Heart right ventricle (tissue), 16 donors: Measurements from ENCODE around the gene IQSEC1. TPM values are rescaled to one million over a fixed set of nuclear protein-coding genes. Genes with fewer than 3 reads are reported as not detected.

Experiments
- ATAC-seq, 8 donors: fragments of 200-7000 bp; cut with Tn5 transposase; one replicate each; pipeline ENCODE4 v1.9.1; 2020; ENCODE audit warnings: mild to moderate bottlenecking in 8 of 8, moderate library complexity in 8 of 8, moderate number of reproducible peaks in 1 of 8
- DNase-seq, 2 donors: peaks; one replicate each; pipeline ENCODE4 v3.0.0-alpha.2; 2020
- H3K27ac ChIP-seq, 10 donors: fragments of 200-600 bp; sonication (generic) in 2 of 10; one replicate each; pipeline versions ENCODE4 v1.5.0 to v1.8.0; 2020 to 2022; ENCODE audit warnings: mild to moderate bottlenecking in 3 of 10
- H3K27me3 ChIP-seq, 7 donors: fragments of 200-600 bp; one replicate each; pipeline ENCODE4 v1.8.0; 2021 to 2022; ENCODE audit warnings: mild to moderate bottlenecking in 2 of 7
- H3K36me3 ChIP-seq, 9 donors: fragments of 200-600 bp; sonication (generic) in 1 of 9; one replicate each; pipeline versions ENCODE4 v1.5.0 to v1.8.0; 2020 to 2022; ENCODE audit warnings: mild to moderate bottlenecking in 2 of 9
- H3K4me1 ChIP-seq, 9 donors: fragments of 200-600 bp; sonication (generic) in 1 of 9; one replicate each; pipeline versions ENCODE4 v1.5.0 to v1.8.0; 2020 to 2022; ENCODE audit warnings: mild to moderate bottlenecking in 4 of 9
- H3K4me3 ChIP-seq, 10 donors: fragments of 200-600 bp; sonication (generic) in 2 of 10; one replicate each; pipeline versions ENCODE4 v1.5.0 to v1.8.0; 2020 to 2022; ENCODE audit warnings: mild to moderate bottlenecking in 7 of 10, moderate library complexity in 2 of 10
- H3K9me3 ChIP-seq, 11 donors: fragments of 200-600 bp in 10 of 11; sonication (generic) in 2 of 11; one replicate each; pipeline versions ENCODE4 v1.5.0 to v1.8.0; 2013 to 2022; ENCODE audit warnings: mild to moderate bottlenecking in 2 of 11, control low read depth in 1 of 11, moderate library complexity in 1 of 11
- WGBS, 2 donors: extraction: QIAGEN DNeasy Blood & Tissue Kit; methylation state at CpG; one replicate each; pipeline ENCODE4 v1.1.7; 2013; ENCODE audit warnings: inconsistent platforms in 1 of 2; 5-methylcytosine and 5-hydroxymethylcytosine counted together
- intact Hi-C, 10 donors: fragments of 100-400 bp; cut with DNase I; formaldehyde crosslinking; loops; one replicate each; pipeline versions ENCODE4 v1.11.1 to v1.14.2; 2022
- polyA plus RNA-seq, 2 donors: library from polyadenylated mRNA; stranded (reverse); fragments of 200-250 nt; gene quantifications; one replicate each; pipeline ENCODE4 v1.2.3, GENCODE V29; 2013
- total RNA-seq, 10 donors: library from RNA; stranded (reverse); fragmentation: NEBNext Ultra II Directional in 3 of 10; extraction: Animal tissue kit (Norgen Biotek cat#: 25700) in 3 of 10; gene quantifications; one replicate each; pipeline versions ENCODE4 v1.2.1 to v1.2.4, GENCODE V29; 2021 to 2023
- TF ChIP-seq, protein P1 (sequence below), 9 donors: fragments of 200-600 bp; sonication (generic) in 2 of 9; IDR thresholded peaks; one replicate each; pipeline versions ENCODE4 v1.5.0 to v1.8.0; 2021 to 2022; ENCODE audit warnings: antibody characterized with exemption in 9 of 9, mild to moderate bottlenecking in 5 of 9, moderate library complexity in 1 of 9
- donor health status: Arrhythmogenic right ventricular cardiomyopathy.
- donor health status: ischemic (EF 13 %, LVEDD 7.1; RV severe dilation, severe dysfunction).
- donor health status: healthy with polysubstance abuse.
- donor health status: DM: no; HTN: yes; CAD: no.
- donor health status: DM: no; HTN: no; CAD: no.
- donor health status: ischemic (EF 25% LVEDD 6.9; RV normal size, moderate dysfunction).
- donor health status: ischemic (EF 25% LVEDD 5.7; RV mildly dilated, moderate dysfunction).
- donor health status: healthy.
- donor health status: DM: yes; HTN: yes; CAD: no.
- donor health status: Ischemic cardiomyopathy.
- donor health status: ischemic (EF 35%, LVEDD 5.7; RV mildly dilated, moderate dysfunction).
- donor health status: nonischemic (EF 11% LVEDD 7.7; RV severe dilation, severe dysfunction).
- donor health status: DM: yes; HTN: yes; CAD: no.
- donor health status: PGD.
- donor health status: ischemic (EF 29% LVEDD 5.4; RV normal size, mild dysfunction).
- donor health status: nonischemic (EF 23%, LVEDD 6.1; RV moderate dilation, normal function).

The IQSEC1 gene
- total and polyA plus RNA-seq, 12 donors: 13.1 to 73.9 (median 60.4) TPM

DNA sequence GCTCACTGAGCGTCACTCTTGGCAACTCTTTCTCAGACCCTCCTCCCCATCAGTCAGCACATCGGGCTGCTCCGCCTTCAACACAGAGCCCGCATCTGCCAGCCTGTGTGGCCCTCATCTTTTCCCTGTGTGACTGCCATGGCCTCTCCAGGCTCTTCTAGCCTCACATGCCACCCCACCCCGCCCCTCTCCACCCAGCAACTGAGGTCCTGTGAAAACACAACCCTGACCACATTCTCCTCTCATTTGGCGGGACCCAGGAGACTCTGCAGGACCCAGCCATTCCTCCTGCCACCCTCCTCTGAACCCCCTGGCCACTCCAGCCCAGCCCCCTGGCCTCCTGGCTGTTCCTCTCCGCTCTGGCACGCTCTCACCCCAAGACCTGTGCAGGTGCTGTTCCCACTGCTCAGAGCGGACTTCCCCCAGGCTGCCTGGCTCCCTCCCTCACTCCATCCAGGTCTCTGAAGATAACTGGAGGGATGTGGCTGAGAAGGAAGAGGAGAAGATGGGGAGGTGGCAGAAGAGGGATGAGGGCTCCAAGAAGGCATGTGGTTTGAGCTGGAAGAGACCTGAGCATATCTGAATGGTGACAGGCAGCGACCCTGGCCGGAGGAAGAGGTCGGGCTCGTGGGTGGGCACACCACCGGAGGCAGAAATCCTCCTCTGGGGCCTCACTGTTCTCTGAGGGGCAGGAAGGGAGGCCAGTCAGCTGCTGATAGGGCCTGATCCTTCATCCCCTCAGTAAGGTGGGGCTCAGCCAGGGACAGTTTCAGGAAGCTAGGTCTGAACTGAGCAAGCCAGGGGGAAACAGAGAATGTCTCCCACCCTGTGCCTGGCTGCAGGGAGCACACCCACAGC lies 120.7 kb downstream of the IQSEC1 start:
- TF ChIP-seq, protein P1, sequence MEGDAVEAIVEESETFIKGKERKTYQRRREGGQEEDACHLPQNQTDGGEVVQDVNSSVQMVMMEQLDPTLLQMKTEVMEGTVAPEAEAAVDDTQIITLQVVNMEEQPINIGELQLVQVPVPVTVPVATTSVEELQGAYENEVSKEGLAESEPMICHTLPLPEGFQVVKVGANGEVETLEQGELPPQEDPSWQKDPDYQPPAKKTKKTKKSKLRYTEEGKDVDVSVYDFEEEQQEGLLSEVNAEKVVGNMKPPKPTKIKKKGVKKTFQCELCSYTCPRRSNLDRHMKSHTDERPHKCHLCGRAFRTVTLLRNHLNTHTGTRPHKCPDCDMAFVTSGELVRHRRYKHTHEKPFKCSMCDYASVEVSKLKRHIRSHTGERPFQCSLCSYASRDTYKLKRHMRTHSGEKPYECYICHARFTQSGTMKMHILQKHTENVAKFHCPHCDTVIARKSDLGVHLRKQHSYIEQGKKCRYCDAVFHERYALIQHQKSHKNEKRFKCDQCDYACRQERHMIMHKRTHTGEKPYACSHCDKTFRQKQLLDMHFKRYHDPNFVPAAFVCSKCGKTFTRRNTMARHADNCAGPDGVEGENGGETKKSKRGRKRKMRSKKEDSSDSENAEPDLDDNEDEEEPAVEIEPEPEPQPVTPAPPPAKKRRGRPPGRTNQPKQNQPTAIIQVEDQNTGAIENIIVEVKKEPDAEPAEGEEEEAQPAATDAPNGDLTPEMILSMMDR (IDR thresholded peaks at IDR 0.05): no peak
- peak overlapping the region in 3 of 10 donors; percentile 15 to 58 (median 42) for H3K27ac ChIP-seq
- intact Hi-C loops: no loop called here
- no peak overlapping the region for H3K4me3 ChIP-seq
- H3K36me3 ChIP-seq: peaks cover 0 to 18% (median 0%) of the 10 kb centered on the region in 9 donors
- WGBS, 2 donors: 64 to 77% methylated on average over 14 of the region's 14 CpGs
- peaks cover 61 to 97% (median 92%) of the 10 kb centered on the region in 9 donors for H3K4me1 ChIP-seq
- no peaks in the 10 kb centered on the region for H3K9me3 ChIP-seq
- H3K27me3 ChIP-seq: no peaks in the 10 kb centered on the region
- ATAC-seq (no peak), DNase-seq (no peak)

DNA sequence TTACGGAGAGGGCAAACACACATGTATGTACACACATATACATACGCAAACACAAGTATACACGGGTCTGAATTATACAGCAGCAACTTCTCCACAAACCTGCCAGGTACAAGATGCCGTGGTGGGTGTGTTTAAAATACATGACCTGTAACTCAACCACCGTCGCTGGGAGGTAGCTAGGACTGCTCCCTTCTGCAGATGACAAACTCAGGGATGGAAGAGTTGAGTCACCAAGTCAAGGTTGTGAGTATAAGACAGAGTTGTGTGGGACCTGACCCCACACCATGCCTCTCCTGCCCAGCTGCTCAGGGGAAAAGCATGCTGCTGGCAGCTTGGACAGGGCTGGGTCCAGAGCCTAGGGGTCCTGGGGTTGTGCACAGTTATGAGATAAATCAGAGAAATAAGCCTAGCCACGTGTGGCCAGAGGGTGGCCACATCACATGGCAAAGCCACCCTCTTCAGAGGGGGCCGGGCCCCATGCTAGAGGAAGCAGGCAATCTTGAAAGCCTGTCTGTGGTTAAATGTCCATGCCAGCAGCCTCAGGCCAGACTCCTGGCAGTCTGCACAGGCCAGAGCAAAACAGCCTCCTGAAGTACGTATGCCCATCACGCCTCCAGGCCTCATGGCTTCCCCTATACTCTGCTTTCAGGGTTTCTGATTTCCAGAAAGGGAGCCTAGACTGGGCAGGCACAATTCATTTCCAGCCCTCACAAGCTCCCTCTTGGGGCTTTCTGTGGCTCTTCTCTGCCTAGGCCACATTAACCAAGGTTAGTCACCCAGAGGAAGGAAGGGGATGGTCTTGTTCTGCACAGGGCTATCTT lies 124.1 kb downstream of the IQSEC1 start:
- DNase-seq (no peak), ATAC-seq (peak in 4 of 8 donors; percentile 1 to 21 (median 6))
- peaks cover 53 to 97% (median 90%) of the 10 kb centered on the region in 9 donors for H3K4me1 ChIP-seq
- intact Hi-C loops: no loop called here
- no peak overlapping the region for H3K4me3 ChIP-seq
- WGBS, 2 donors: 66 to 70% methylated on average over 10 of the region's 10 CpGs
- peak overlapping the region in 2 of 10 donors; percentile 4 to 13 for H3K27ac ChIP-seq
- no peaks in the 10 kb centered on the region for H3K9me3 ChIP-seq
- H3K36me3 ChIP-seq: peaks cover 0 to 13% (median 0%) of the 10 kb centered on the region in 9 donors
- TF ChIP-seq, protein P1 (IDR thresholded peaks at IDR 0.05): peak in 2 of 9 donors; percentile 10 to 15
- H3K27me3 ChIP-seq: no peaks in the 10 kb centered on the region

DNA sequence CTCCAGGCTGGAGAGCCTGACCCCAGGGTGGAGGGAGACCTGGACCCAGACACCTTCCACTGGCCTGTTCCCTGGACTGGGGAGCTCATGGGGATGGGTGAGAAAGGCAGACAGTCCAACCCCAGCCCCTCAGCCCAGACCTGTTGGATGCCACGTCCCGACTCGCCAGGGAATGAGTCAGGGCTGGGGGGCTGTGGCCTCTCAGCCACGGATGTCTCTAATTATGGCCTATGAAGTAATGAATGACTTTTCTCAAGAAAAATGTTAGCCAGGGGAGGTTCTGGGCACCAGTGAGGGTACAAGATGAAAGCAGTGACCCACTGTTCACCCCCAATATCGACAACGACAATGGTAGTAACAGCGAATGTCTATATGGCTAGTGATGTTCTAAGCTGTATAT lies 124.9 kb downstream of the IQSEC1 start:
- H3K27ac ChIP-seq: peak overlapping the region in 4 of 10 donors; percentile 1 to 44 (median 24)
- no peak overlapping the region for H3K4me3 ChIP-seq
- WGBS, 2 donors: 66 to 74% methylated on average over 7 of the region's 7 CpGs
- TF ChIP-seq, protein P1 (IDR thresholded peaks at IDR 0.05): no peak
- DNase-seq (no peak), ATAC-seq (no peak)
- H3K27me3 ChIP-seq: no peaks in the 10 kb centered on the region
- H3K9me3 ChIP-seq: no peaks in the 10 kb centered on the region
- H3K36me3 ChIP-seq: peaks cover 0 to 9% (median 0%) of the 10 kb centered on the region in 9 donors
- intact Hi-C loops: no loop called here
- peaks cover 54 to 97% (median 90%) of the 10 kb centered on the region in 9 donors for H3K4me1 ChIP-seq
